Esophagus mucosa (tissue), 1 donor: ENCODE measurements around the gene PGAP3. TPM values are rescaled to one million over a fixed set of nuclear protein-coding genes. Genes with fewer than 3 reads are reported as not detected.
A peak's percentile ranks its signal among the peaks of the same experiment; 100 is the strongest.

Experiments
- ATAC-seq: fragments of 200-7000 bp; cut with Tn5 transposase; one replicate; pipeline ENCODE4 v1.9.1; 2020
- total RNA-seq: library from RNA; stranded (reverse); gene quantifications from one replicate; pipeline ENCODE4 v1.2.4, GENCODE V29; 2023
- donor health status: DM: yes; HTN: yes; CAD: no.

The PGAP3 gene
- total RNA-seq, 1 donor from 2014 or later: 22.4 TPM

DNA sequence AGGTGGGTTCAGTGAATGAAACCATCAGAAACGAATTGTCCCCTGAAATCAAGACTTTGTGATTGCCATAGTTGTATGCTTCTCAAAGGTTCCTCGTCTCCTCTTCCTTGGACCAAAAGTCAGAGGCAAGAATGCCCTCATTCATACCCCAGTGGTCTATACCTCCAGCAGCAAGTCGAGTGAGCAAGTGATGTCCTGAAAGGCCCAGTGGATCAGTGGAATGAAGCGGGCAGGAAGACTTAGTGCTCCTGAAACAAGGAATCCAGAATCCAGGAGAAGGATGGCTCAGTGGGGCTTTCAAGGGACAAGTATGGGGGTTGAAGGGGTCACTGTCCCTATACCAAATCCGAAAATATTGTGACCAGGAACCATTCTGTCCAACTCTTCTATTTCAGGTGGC is 6.7 kb upstream of the PGAP3 start:
- no peak for ATAC-seq

DNA sequence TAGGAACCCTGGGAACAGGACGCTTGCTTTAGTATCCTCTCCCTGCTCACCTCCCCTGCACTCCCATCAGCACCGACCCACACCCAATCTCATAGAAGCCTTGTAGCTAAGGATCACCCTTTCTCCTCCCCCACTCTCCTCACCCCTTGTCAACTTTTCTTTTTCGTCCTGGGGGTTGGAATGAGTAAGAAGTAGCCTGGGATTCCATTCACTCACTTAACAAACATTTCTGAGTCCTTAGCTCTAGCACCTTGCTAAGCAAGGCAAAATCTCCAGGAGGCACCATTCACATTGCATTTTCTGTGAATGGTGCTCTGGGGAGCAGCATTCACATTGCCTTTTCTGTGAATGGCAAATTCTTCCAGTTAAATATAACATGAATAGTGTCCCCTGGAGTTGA is 1.1 kb upstream of the PGAP3 start:
- no peak for ATAC-seq

DNA sequence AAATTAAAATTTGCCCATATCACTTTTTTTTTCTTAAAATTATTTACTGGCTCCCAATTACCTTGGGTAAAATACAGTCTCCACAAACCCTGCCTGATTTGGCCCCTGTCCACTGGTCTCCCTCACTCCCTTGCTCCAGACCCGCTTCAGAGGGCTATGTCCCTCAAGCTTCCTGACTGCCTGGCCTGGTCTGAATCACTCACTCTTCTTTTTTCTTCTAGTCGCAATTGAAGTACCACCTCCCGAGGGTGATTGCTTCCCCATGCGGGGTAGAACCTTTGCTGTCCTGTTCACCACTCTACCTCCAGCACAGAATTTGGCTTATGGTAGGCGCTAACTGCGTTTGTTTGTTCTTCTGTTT is 598 bp upstream of the PGAP3 start:
- no peak for ATAC-seq

DNA sequence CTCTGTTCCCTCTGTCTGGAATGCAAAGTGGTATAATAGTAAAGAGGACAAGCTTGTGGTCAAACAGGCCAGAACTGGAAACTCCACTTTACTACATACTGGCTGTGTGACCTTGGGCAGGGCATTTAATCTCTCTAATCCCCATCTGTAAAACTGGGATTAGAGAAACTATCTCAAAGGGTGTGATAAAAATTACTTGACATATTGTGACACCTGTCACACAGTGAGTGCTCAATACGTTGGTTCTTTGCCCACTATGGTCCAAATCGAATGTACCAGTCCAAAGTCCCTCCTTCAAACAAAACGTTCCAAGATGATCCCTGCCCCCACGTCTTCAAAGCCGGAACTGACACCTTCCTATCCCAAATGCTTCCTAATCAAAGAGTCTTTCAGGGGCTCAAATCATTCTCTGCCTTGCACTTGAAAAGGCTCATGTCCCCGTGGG is 734 bp downstream of the PGAP3 start:
- peak; percentile 68 for ATAC-seq

DNA sequence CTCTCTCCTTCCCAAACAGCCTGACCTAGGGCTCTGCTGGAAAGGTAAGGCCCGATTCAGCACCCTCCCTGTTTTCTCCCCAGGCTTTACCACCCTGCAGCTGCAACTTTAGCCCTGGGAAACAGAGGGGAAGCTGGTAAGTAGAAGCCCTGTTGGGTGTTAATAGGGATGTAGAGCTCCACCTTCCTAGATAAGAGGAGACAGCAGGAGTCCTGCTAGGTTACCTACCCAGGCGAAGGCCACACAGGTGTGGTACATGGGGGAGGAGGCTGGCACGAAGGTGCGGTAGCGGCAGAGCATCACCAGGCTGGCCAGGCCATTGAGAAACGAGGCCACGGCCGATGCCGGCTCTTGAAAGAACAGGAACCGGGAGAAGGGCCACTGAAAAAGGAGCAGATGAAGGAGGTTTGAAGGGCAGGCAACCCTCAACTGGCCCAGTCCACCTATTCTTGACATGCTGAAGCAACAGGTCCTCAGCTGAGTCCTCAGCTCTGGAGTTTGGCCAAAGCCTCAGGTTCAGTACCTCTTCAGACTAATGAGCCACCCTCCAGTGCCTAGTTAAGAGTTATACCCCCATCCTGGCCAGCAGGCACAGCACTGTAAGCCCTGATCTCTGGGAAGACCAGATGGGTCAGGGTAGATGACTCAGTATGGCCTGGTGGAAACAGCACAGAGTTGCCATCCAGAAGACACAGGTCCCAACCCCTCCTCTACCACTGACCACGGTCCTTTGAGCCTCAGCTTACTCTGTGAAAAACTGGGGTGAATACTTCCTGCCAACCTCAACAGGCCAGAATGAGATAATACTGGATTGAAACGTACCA is 3.3 kb downstream of the PGAP3 start:
- ATAC-seq: no peak

DNA sequence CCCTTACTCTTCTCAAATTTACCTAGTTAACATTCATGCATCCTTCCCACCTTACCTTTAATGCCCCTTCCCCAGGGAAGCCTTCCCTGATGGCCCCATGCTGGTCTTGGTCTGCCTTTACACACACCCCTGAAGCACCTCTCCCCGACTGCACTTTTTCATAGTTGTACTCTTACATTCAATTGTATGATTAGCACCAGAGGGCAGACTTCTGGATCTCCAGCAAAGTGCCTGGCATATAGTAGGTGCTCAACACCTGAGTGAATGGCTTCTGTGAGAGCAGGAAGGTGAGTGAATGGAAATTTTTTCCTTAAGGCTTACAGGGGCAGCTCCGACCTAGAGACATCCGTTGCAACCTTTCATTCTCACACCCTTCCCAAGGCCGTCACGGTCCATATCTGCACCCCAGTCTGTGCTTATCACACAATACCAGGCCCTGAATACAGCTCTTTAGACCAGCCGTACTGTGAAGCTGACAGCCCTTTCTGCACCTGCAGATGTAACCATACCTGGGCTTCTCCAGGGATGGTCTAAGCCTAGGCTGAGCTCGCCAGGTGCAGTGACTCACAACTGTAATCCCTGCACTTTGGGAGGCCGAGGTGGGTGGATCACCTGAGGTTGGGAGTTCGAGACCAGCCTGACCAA is 4.4 kb downstream of the PGAP3 start:
- ATAC-seq: no peak

DNA sequence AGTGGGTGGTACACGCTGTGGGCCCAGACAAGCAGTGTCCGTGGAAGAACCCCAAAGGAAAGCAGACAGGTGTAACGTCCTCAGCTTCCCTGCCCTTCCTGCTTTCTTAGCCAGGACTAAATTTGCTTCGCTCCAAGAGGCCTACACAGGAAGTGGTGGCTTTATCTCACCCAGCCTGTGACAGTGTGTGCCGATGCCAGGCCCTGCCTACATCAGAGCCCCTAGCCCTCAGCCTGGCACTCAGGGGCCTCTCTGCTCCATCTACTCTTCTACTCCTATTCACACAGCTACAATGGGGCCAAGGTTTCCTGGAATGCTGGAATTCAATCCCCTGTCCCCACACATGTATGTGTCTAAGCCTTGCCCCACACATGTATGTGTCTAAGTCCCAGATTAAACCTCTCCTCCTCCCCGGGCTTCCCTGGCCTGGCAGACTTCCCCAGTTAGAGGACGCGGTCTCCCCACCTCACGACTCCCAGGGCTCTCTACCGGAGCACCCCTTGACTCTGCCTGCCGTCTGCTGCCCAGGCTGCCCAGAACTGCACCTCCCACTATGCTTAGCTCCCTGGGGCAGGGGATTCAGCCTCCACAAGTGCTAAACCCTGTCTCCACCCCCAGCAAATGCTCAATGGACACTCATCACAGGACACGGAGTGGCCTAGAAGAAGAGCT is 8.2 kb downstream of the PGAP3 start:
- no peak for ATAC-seq

DNA sequence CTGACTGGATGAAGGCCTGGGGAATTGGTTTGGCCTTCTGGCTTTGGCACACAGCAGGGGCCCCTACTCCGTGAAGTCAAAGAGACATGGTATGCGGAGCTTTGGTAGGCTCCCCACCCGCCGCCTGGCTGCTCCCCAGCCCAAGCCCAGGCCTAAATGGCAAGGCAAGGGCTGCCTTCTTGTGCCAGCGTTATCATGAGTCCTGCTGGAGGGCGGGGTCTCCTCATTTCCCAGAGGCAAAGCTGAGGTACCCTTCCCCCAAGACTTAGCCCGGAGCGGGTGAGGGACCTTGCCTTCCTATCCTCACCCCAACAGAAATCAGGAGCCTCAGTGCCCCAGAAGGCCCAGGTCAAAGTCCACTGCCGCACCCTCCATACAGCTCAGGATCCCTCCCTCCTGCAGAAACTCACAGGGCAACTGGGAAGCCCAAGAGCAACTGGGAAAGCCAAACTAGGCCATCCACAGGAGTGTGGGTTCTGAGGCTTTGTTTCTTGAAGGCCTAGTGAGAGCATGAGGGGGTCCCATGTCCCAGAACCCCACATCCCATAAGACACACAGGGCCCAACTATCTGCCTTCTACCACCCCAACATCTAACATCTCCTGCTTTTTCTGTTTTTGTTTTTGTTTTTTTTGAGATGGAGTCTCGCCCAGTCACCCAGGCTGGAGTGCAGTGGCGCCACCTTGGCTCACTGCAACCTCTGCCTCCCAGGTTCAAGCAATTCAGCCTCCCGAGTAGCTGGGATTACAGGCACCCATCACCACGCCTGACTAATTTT is 9.3 kb downstream of the PGAP3 start:
- no peak for ATAC-seq

DNA sequence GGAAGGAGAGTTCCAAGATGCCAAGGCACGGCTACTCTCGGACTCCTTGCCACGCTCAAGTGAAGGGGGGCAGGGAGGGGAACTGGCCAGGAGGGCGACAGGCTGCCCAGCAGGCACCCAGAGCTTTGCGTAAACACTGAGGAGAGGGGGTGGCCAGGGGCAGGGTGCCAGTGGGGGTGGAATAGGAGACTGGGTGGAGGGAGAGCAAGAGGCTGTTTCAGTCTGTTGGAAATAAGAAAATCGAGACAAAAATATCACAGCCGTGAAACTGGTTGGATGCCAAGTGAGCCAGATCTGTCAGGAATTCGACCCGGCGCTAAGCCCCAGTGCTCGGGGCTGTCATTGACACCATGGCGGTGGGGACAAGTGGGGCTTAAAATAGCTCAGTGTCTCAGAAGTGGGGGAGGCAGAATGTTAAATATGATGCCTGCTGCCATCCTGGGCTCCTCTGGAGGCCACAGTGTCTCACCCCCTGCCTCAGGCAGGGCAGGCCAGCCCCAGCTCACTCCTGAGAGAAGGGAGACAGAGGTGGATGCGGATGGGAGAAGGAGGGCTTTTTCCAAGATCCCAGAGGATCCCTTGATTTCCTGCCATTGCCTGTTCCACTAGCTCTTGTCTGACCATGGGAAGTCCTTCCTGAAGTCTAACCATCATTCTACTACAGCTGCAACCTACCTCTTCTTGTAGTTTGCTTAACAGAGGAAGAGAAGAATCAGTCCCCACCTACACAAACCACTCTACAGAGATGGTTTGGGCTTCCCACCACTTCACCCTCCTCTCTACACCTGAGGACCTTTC is 10.1 kb downstream of the PGAP3 start:
- no peak for ATAC-seq

DNA sequence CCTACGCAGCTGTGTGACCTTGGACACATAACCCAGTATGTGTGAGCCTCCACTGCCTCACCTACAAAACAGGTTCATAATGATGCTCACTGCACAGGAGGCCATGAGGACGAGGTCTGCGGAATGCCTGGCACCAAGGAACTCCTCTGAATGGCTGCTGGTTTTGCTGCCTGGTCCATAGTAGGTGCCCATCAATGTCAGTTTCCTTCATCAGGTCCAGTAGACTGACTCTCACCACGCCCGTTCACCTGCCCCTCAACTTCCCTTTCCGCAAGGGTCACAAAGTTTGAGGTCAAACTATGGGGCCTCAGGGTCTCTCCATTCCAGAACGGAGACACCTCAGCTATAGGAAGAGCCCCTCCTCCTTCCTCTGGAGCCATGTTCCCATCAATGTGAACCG is 10.8 kb downstream of the PGAP3 start:
- no peak for ATAC-seq

DNA sequence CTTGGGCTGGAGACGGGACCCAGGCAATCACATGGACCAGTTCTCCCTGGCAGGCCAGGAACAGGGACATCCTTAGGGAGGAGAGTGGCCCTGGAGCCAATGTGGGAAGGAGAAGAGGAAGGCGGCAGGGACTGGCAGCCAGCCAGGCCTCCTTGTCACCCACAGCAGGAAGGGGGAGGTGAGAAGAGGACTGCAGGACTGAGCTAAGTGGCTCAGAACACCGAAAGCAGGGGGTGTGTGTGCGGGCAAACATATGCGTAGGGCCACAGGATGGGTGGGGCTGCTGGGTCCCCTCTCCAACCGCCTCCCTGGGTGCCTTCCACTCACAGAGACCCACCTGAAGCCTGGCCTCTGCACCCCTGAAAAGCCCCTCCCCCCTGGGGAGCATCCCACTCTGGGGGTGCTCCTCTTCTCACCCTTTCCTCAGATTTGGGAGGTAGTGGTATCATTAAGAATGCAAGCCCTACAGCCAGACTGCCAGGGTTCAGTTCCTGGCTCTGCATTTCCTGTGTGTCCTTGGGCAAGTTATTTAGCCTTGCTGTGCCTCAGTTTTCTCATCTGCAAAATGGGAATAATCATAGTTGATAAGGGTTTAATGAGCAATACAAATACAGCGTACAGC is 11.5 kb downstream of the PGAP3 start:
- ATAC-seq: peak; percentile 1

DNA sequence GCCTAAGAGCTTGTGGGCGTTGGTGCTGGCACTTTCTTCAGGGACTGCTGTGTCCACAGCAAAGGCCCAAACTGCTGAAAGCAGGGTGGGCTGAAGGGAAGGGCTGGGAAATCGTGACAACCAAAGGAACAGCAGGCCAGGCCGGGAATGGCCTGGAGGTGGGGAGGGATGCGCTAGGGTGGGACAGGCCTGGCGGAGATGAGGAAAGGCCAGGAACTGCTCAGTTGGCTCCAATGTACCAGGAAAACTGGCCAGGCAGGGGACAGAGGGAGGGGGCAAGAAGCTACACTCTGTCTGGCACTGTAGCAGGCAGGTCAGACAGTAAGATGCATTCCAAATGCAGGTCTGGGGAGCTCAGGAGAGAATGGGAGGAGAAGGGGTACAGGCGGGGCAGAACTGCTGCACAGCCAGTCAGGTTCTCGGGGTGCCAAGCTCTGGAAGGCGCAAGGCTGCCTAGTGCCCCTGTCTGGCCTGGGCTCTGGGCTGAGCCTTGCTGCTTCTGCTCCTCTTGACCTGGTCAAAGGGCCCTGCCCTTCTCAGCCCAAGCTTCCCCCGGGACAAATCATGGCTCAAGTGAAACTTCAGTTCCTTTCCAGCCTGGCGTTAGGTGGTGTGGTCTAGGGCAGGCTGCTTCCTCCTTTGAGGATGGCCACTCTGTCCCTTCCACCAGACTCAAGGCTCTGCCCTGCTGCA is 12.3 kb downstream of the PGAP3 start:
- peak; percentile 22 for ATAC-seq

DNA sequence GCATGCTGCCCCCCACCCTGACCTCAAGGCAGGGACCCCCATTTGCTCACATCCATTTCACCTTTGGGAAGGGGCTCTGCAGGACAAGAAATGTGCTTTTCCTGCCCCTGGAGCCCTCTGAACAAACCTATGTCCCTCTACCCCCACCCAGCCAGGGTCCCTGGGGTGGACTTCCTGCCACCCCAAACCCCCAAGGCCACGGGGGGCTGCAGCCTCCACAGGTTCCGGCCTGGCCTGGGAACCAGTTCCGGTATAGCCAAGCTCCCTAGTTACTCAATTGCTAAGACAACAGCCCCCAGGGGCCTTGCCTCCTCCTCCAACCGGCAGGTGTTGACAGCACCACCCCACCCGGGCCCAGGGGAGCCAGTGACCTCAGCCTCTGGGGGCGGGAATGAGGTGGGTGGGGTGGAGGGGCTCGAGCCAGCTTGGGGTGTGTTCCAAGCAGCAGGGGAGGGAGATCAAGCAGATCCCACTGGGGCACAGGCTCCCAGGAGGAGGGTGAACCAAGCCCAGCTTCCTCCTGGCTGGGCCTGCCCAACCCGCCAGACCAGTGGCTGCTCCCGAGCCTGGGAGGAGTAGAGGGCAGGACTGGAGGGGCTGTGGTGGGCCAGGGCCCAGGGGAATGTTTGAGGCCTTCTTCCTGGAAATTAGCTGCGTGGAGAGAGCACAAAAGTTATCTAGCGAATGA is 13.0 kb downstream of the PGAP3 start:
- peak; percentile 82 for ATAC-seq

DNA sequence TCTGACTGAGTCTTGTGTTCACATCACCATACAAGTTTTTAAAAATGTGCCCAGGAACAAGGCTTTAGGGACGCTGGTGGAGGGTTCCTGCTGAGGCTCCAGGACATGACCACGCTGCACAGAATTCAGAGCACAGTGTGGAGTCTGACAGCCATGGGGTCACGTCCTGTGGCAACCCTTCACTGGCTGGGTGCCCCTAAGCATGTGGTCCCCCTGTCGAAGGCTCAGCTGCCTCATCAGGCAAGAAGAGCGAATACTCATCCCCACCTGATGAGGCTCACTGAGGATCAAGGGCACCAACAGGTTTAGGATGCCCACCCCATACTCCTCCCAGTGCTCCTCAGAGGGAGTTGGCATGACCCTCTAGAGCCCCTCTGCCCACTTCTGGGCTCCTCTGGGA is 13.7 kb downstream of the PGAP3 start:
- no peak for ATAC-seq

DNA sequence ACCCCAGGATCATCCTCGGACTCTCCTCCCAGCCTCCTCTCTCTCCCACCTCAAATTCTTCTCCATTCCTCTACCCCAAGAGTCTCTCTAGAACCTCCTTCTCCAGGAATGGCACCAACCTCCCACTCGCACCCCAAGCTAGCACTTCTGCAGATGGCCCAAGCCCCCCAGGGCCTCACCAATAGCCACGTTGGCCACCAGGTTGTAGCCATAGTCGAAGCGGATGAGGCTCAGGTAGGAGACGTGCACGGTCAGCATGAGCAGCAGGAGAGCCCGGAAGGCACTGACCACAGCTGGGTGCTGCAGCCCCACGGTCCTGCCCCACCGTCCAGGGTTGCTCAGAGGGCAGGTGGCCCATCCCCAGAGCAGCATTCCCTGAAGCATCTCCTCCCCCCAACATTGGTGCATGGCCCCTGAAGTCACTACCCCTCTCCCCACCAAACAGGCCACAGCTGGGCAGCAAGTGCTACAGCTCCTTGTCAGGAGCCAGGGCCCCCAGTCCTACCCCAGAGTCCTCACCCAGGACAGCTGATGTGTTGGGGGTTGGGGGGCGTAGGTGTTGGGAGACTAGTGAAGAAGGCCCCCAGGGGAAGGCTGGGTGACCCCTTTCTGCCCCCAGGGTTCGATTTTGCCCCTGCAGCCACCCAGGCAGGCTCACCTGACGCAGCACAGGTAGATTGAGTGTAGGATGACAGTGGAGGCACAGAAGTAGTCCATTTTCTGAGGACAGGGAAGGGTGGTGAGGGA is 14.3 kb downstream of the PGAP3 start:
- ATAC-seq: no peak

DNA sequence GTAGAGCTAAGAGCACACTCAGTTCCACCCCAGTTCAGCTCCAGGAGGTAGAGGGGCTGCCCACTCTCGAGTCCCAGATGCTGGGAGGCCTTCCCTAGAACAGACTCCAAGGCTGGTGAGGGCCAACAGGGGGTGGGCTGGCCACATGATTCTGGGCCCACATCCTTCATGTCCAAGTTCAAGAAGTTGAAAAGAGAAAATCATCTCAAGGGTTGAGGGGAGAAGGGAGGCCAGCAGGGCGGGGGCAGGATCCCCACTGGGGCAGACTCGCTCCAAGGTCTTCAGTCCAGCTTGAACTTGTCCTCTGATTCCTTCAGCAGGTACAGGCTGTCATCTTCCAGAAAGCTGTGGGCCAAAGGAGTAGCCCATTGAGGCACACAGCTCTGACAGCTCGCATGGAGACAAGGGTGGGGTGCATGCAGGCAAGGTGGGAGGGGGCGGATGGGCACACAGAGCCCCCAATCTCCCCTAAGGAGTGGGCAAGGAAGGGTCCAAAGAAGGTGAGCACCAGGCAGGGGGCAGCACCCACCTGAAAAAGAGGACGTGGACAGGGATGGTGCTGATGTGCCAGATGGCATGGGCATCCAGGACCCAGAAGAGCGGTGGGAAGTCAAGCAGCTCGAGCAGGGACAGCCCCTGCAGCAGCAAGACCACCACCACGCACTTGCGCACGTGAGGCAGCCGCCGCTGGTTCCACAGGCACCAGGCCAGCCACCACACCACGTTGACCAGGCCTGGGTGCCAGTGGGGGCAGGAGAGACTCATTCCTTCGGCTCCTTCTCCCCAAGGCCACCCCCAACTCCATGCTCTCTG is 15.1 kb downstream of the PGAP3 start:
- no peak for ATAC-seq

DNA sequence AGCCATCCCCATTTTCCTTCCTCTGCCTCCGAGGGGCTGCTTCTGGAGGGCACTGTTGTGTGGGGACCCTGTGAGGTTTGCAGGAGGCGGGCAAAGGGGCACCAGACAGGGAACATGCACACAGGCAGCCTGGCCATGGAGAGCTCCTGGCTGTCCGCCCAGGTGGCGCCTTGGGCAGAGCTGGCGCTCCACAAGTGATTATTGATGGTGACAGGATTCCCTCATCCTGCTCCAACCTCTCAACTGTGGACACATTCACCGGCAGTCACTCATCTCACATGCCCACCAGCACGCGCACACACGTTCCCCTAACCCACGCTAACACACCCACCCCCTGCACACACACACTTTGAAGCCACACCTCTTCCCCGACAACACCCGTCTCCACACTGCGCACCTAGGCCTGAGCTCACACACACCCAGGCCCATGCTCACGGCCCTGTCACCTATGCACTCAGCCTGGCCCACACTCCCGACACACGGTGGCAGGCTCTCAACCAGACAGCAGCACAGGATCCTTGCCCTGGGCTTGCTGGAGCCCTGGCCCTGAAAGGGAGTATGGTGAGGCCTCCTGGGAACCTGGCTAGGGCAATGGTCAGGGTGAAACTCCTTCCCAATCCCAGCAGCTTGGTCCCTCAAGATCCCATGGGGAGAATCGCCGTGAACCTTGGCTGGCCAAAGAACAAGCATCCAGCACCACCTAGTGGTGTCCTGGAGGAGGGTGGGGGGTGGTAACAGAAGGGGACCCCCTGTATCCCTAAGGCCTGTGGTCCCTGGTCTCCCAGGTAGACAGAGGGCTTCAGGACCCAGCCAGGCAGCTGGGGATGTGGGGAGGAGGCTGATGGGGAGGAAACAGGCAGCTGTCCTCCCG is 16.0 kb downstream of the PGAP3 start:
- peak; percentile 62 for ATAC-seq

DNA sequence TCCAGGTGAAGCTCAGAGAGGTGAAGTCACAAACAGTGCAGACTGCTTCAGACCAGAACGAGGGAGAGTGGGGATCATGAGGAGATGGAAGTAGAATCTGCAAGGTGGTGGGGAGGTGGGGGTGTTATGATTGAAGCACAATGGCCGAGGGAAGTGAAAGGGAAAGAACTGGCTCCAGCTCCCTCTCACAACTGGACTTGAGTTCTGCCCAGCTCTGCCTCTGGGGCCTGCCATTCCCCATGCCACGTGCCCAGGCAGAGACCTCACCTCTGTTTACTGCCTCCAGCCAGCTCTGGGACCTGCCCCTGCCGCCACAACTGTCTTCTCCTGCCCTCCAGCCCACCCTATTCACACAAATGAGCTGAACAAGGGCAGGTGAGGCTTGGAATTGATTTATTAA is 17.1 kb downstream of the PGAP3 start:
- no peak for ATAC-seq
